Erythroblast (primary cell): ENCODE measurements around the gene RCVRN.

Source experiments
- GATA1 ChIP-seq: IDR thresholded peaks from 2 replicates; pipeline ENCODE4 v1.6.1; 2011; ENCODE audit warnings: low read depth, mild to moderate bottlenecking, control low read depth, low read length, moderate library complexity
- POLR2A ChIP-seq: IDR thresholded peaks from 2 replicates; pipeline ENCODE4 v1.6.1; 2011; ENCODE audit warnings: mild to moderate bottlenecking, low read length

- no peak for TF ChIP-seq POLR2A
- TF ChIP-seq GATA1, result no peak
These were observed 12.1 kb upstream of the RCVRN start for GRCh38 chr17:9917131-9917530.
